ENCODE results near the gene EN1. TPM values are rescaled to one million over a fixed set of nuclear protein-coding genes. Genes with fewer than 3 reads are reported as not detected.

Gene EN1
- total RNA-seq, 6 donors from 2014 or later: 0.13 TPM; not detected in 5

DNA sequence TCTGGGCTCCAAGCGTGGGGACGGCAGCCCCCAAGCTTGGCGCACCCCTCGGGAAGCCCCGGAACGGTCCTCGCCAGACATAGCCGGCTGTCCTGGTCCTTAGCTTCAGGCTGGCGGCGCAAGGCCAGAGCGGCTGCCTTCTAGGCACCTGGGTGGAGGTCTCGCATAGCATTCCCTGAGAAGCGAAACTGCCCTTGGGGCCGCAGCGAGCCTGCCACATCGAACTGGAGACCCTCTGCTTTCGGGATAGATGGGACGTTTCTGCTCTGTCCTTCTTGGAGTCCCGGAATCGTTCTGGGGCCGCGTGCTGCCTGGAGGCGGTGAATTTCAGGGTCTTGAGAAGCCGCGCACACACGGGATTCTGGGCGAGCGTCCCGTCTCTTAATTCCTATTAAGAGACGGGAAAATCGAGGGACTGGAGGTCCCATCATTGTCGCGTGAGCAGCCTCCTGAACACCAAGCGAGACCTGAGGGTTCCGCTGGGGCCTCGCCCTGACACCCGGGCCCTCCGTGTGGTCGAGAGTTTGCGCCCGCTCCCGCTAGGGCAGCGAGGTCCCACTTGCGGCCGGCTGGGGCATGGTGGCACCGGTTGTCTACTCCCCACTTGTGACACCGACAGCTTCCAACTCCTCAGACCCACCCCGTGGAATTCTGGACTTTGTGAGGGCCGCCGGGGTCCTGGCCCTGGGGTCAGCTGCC lies 9.7 kb upstream of the EN1 start:
- WGBS, 2 donors: 7% methylated on average over 6 to 50 of the region's 50 CpGs
- peak in 1 of 2 donors; percentile 76 for DNase-seq

DNA sequence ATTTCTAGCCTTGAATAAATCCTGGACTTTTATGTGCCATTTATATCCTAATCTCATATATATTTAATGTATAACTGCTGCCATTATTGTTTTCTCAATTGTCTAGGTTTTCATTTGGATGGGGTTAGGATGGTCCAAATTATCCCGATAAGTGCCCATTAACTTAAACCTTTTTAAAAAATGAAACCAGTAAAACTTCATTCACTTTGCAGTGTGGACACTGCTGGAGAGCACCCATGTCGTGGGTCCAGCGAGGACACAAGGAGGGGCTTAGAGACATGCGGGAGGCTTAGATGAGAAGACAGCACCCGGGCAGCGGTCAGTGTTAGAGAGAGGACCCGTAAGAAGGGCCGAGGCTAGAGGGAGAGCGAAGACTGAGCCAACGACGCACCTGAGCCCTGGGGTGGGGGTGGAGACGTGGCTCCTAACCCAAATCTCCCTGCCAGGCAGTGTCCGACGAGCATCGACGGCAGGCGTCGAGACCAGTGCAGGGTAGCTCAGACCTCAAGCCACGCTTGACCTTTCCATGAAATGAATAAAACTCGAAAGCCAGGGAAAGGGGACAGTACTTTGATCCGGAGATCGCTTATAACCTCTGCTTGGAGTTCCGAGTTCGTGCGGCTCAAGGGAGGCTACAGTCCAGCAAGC lies 9.0 kb upstream of the EN1 start:
- ATAC-seq (ENCODE audit: low FRiP score in 2 of 2): no peak
- H3K27me3 ChIP-seq: peaks cover 0 to 78% (median 51%) of the 10 kb centered on the region in 4 donors
- TF ChIP-seq POLR2A (IDR thresholded peaks at IDR 0.05): no peak
- no peak for TF ChIP-seq EP300 (IDR thresholded peaks at IDR 0.05)
- no peak for TF ChIP-seq POLR2AphosphoS5 (IDR thresholded peaks at IDR 0.05)
- TF ChIP-seq, protein P1, sequence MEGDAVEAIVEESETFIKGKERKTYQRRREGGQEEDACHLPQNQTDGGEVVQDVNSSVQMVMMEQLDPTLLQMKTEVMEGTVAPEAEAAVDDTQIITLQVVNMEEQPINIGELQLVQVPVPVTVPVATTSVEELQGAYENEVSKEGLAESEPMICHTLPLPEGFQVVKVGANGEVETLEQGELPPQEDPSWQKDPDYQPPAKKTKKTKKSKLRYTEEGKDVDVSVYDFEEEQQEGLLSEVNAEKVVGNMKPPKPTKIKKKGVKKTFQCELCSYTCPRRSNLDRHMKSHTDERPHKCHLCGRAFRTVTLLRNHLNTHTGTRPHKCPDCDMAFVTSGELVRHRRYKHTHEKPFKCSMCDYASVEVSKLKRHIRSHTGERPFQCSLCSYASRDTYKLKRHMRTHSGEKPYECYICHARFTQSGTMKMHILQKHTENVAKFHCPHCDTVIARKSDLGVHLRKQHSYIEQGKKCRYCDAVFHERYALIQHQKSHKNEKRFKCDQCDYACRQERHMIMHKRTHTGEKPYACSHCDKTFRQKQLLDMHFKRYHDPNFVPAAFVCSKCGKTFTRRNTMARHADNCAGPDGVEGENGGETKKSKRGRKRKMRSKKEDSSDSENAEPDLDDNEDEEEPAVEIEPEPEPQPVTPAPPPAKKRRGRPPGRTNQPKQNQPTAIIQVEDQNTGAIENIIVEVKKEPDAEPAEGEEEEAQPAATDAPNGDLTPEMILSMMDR (IDR thresholded peaks at IDR 0.05): no peak
- H3K27ac ChIP-seq: no peak overlapping the region
- H3K9me3 ChIP-seq: no peaks in the 10 kb centered on the region
- H3K36me3 ChIP-seq: no peaks in the 10 kb centered on the region
- DNase-seq: no peak
- H3K4me1 ChIP-seq: peaks cover 22 to 53% (median 24%) of the 10 kb centered on the region in 4 donors
- no peak overlapping the region for H3K4me3 ChIP-seq
- WGBS, 2 donors: 16 to 17% methylated on average over 14 to 25 of the region's 25 CpGs

More for the DNA sequence above, 9.7 kb upstream of the EN1 start:
- Histone ChIP-seq H3K9me3 (no peaks in the 10 kb centered on the region), H3K36me3 (no peaks in the 10 kb centered on the region), H3K27ac (no peak overlapping the region), H3K4me1 (peaks cover 22 to 53% (median 24%) of the 10 kb centered on the region in 4 donors), H3K27me3 (peaks cover 0 to 76% (median 50%) of the 10 kb centered on the region in 4 donors), H3K4me3 (no peak overlapping the region)
- ATAC-seq (ENCODE audit: low FRiP score in 2 of 2): no peak
- TF ChIP-seq, protein P1 (IDR thresholded peaks at IDR 0.05): no peak
- no peak for TF ChIP-seq POLR2A (IDR thresholded peaks at IDR 0.05)
- TF ChIP-seq POLR2AphosphoS5 (IDR thresholded peaks at IDR 0.05): no peak
- TF ChIP-seq EP300 (IDR thresholded peaks at IDR 0.05): no peak

DNA sequence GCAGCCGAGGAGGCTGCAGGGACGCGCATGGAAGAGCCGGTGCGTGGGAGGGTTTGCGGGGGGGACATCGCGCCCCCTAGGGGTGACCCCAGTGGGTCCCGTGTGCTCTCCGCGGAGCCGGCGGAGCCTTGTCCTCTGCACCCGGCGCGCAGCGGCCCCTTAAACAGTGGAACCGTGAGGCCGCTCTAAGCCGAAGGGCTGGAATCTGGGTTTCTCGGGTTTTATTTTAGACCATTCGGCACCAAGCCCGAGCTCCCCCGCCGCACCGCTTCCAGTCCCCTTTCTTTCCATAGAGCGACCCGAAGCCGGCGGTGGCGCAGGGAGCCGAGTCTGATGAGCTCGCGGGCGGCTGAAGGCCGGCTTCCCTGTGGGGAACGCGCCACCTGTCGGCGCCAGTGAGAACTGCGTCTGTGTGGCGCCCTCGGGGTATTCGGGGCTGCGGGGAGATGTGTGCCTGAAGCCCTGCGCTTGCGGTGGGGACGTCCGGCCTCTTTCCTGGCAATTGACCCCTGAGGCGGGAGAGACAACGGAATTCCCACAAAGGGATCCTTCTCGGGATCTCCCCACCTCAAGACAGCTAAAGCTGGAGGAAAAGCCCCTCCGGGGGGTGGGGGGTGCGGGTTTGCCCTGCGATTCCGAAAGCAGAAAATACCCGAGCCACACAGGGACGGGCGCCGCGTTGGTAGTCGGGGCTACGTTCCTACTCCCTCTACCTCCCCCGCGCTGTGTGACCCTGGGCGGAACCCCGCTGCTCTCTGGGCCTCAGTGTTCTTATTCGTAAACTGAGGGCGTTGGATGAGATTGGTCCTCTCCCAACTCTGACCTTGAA lies 8.2 kb upstream of the EN1 start:
- H3K27me3 ChIP-seq: peaks cover 0 to 80% (median 51%) of the 10 kb centered on the region in 4 donors
- H3K9me3 ChIP-seq: no peaks in the 10 kb centered on the region
- no peaks in the 10 kb centered on the region for H3K36me3 ChIP-seq
- peak; percentile 76 to 97 for DNase-seq
- WGBS, 2 donors: 3% methylated on average over 23 to 68 of the region's 69 CpGs
- peak; percentile 83 to 95 for ATAC-seq (ENCODE audit: low FRiP score in 2 of 2)
- peak overlapping the region in 3 of 4 donors; percentile 10 to 40 (median 17) for H3K4me3 ChIP-seq
- H3K27ac ChIP-seq: no peak overlapping the region
- TF ChIP-seq POLR2A (IDR thresholded peaks at IDR 0.05): no peak
- TF ChIP-seq, protein P1 (IDR thresholded peaks at IDR 0.05): peak; percentile 91 to 96 (median 94)
- peaks cover 22 to 53% (median 24%) of the 10 kb centered on the region in 4 donors for H3K4me1 ChIP-seq

DNA sequence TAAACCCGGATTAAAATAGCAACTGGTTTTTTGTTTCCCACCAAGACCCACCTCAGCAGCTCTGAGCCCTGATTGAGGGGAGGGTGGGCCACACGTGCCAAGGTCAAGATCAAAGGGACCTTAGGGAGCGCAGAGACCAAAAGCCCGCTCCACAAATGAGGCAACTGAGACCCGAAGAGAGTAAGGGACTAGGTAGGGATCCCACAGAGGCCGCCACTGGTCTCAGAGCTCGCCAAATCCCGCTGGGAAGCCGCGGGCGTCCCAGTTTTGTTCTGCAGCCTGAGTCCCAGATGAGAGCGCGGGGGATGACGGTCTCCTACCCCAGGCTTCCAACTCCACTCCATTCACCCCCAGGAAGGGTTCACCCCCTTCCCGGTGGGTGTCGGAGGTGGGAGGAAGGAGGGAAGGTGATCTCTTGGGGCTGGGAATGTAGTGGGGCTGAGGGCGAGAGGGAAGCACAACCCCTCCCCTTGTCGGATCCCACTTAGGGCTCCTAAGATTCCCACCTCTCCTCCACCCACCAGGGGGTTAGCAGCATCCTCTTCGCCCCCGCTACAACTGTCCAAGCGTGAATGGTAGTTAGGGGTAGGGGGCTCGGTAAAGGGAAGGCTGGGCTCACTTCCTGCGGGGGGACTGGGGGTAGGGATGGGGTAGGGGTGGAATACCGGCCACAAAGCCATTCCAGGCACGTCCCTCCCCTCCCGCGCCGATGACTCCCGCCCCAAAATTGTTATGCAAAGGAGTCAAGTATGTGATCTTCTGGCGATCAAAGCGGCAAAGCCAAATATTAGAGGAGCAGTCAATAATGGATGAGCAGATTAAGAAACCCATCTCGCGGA lies 7.3 kb upstream of the EN1 start:
- 5 to 6% methylated on average over 19 to 33 of the region's 33 CpGs for WGBS, 2 donors
- H3K9me3 ChIP-seq: no peaks in the 10 kb centered on the region
- TF ChIP-seq EP300 (IDR thresholded peaks at IDR 0.05) (no peak), POLR2A (IDR thresholded peaks at IDR 0.05) (no peak), POLR2AphosphoS5 (IDR thresholded peaks at IDR 0.05) (no peak)
- TF ChIP-seq, protein P1 (IDR thresholded peaks at IDR 0.05): no peak
- H3K4me1 ChIP-seq: peaks cover 22 to 53% (median 24%) of the 10 kb centered on the region in 4 donors
- H3K36me3 ChIP-seq: no peaks in the 10 kb centered on the region
- peaks cover 0 to 88% (median 53%) of the 10 kb centered on the region in 4 donors for H3K27me3 ChIP-seq
- ATAC-seq (ENCODE audit: low FRiP score in 2 of 2): no peak
- H3K4me3 ChIP-seq: peak overlapping the region in 1 of 4 donors; percentile 40
- H3K27ac ChIP-seq: no peak overlapping the region
- no peak for DNase-seq

All from upper lobe of left lung (tissue), 6 donors.